SK-N-SH treated with all-trans-retinoic acid at 6 μM for 48 hours (cell line): ENCODE measurements around the gene PDE1C.
A peak's percentile ranks its signal among the peaks of the same experiment; 100 is the strongest.

ENCODE experiments used
- ATAC-seq: fragments of 200-7000 bp; cut with Tn5 transposase; 3 replicates; pipeline ENCODE4 v1.9.1; 2020; ENCODE audit warnings: mild to moderate bottlenecking, moderate library complexity
- BACH2 ChIP-seq: fragments of 250-450 bp; sonication (Bioruptor Pico); IDR thresholded peaks from 2 replicates; pipeline ENCODE4 v1.9.0; 2021; ENCODE audit warnings: mild to moderate bottlenecking, borderline replicate concordance
- CREB5 ChIP-seq: fragments of 250-450 bp; sonication (Bioruptor Pico); IDR thresholded peaks from 2 replicates; pipeline ENCODE4 v1.5.1; 2020; ENCODE audit warnings: low read depth, mild to moderate bottlenecking, moderate library complexity
- CSDC2 ChIP-seq: fragments of 250-450 bp; sonication (Bioruptor Pico); IDR thresholded peaks from 2 replicates; pipeline ENCODE4 v1.5.0; 2020; ENCODE audit warnings: mild to moderate bottlenecking, moderate library complexity
- CSRNP3 ChIP-seq: fragments of 250-450 bp; sonication (Bioruptor Pico); IDR thresholded peaks from 2 replicates; pipeline ENCODE4 v1.5.1; 2021; ENCODE audit warnings: mild to moderate bottlenecking, moderate library complexity
- ESRRG ChIP-seq: fragments of 250-450 bp; sonication (Bioruptor Pico); IDR thresholded peaks from 2 replicates; pipeline ENCODE4 v1.6.1; 2021; ENCODE audit warnings: mild to moderate bottlenecking
- GLIS3 ChIP-seq: fragments of 250-450 bp; sonication (Bioruptor Pico); IDR thresholded peaks from 2 replicates; pipeline ENCODE4 v1.5.0; 2020; ENCODE audit warnings: mild to moderate bottlenecking, moderate library complexity
- ISL1 ChIP-seq: fragments of 250-450 bp; sonication (Bioruptor Pico); IDR thresholded peaks from 2 replicates; pipeline ENCODE4 v2.1.2; 2022; ENCODE audit warnings: mild to moderate bottlenecking, moderate library complexity
- OSR1 ChIP-seq: fragments of 250-450 bp; sonication (Bioruptor Pico); IDR thresholded peaks from 2 replicates; pipeline ENCODE4 v1.8.0; 2022; ENCODE audit warnings: moderate library complexity, mild to moderate bottlenecking, inconsistent platforms
- PATZ1 ChIP-seq: fragments of 250-450 bp; sonication (Bioruptor Pico); IDR thresholded peaks from 2 replicates; pipeline ENCODE4 v1.8.0; 2020; ENCODE audit warnings: mild to moderate bottlenecking, moderate library complexity, borderline replicate concordance
- POU6F1 ChIP-seq: fragments of 250-450 bp; sonication (Bioruptor Pico); IDR thresholded peaks from 2 replicates; pipeline ENCODE4 v1.8.0; 2021; ENCODE audit warnings: low read depth, mild to moderate bottlenecking, moderate library complexity, borderline replicate concordance
- PPARA ChIP-seq: fragments of 250-450 bp; sonication (Bioruptor Pico); IDR thresholded peaks from 2 replicates; pipeline ENCODE4 v1.5.0; 2020; ENCODE audit warnings: mild to moderate bottlenecking, borderline replicate concordance
- RARB ChIP-seq: fragments of 250-450 bp; sonication (Bioruptor Pico); IDR thresholded peaks from 2 replicates; pipeline ENCODE4 v1.8.0; 2021; ENCODE audit warnings: mild to moderate bottlenecking, moderate library complexity
- SNAI2 ChIP-seq: fragments of 250-450 bp; sonication (Bioruptor Pico); IDR thresholded peaks from 2 replicates; pipeline ENCODE4 v1.5.0; 2020; ENCODE audit warnings: mild to moderate bottlenecking, moderate library complexity
- TOX ChIP-seq: fragments of 250-450 bp; sonication (Bioruptor Pico); IDR thresholded peaks from 2 replicates; pipeline ENCODE4 v1.8.0; 2021; ENCODE audit warnings: mild to moderate bottlenecking, moderate library complexity, borderline replicate concordance
- TSHZ2 ChIP-seq: fragments of 250-450 bp; sonication (Bioruptor Pico); IDR thresholded peaks from 2 replicates; pipeline ENCODE4 v1.5.0; 2020; ENCODE audit warnings: mild to moderate bottlenecking, moderate library complexity
- ZC3H10 ChIP-seq: fragments of 250-450 bp; sonication (Bioruptor Pico); IDR thresholded peaks from 2 replicates; pipeline ENCODE4 v1.5.1; 2021; ENCODE audit warnings: mild to moderate bottlenecking, moderate library complexity
- ZFP3 ChIP-seq: fragments of 250-450 bp; sonication (Bioruptor Pico); IDR thresholded peaks from 2 replicates; pipeline ENCODE4 v1.5.0; 2020; ENCODE audit warnings: mild to moderate bottlenecking, moderate library complexity
- ZFP30 ChIP-seq: fragments of 450-650 bp; formaldehyde crosslinking; IDR thresholded peaks from 2 replicates; pipeline ENCODE4 v1.5.0; 2022; ENCODE audit warnings: mild to moderate bottlenecking, moderate library complexity
- ZNF70 ChIP-seq: fragments of 450-650 bp; formaldehyde crosslinking; IDR thresholded peaks from 2 replicates; pipeline ENCODE4 v1.5.0; 2020; ENCODE audit warnings: mild to moderate bottlenecking, moderate library complexity

PDE1C gene

GRCh38 chr7:31991406-31991805, 78.8 kb downstream of the PDE1C start:
- TF ChIP-seq TSHZ2 (no peak), POU6F1 (no peak), BACH2 (CRISPR knock-in tag) (no peak), ESRRG (no peak), PATZ1 (CRISPR knock-in tag) (no peak), ISL1 (CRISPR knock-in tag) (no peak), RARB (CRISPR knock-in tag) (no peak), CSDC2 (CRISPR knock-in tag) (no peak), CREB5 (no peak), TOX (CRISPR knock-in tag) (no peak), ZNF70 (CRISPR knock-in tag) (no peak), GLIS3 (CRISPR knock-in tag) (no peak), CSRNP3 (CRISPR knock-in tag) (no peak)
- ATAC-seq: no peak

- TF ChIP-seq PPARA (no peak), OSR1 (CRISPR knock-in tag) (no peak), RARB (CRISPR knock-in tag) (no peak), CREB5 (no peak), ZC3H10 (CRISPR knock-in tag) (no peak), ZFP3 (CRISPR knock-in tag) (no peak), GLIS3 (CRISPR knock-in tag) (no peak), SNAI2 (CRISPR knock-in tag) (no peak), POU6F1 (no peak), BACH2 (CRISPR knock-in tag) (no peak), ZFP30 (CRISPR knock-in tag) (no peak), PATZ1 (CRISPR knock-in tag) (no peak), CSDC2 (CRISPR knock-in tag) (no peak), ISL1 (CRISPR knock-in tag) (no peak), CSRNP3 (CRISPR knock-in tag) (no peak), ESRRG (no peak), TOX (CRISPR knock-in tag) (no peak), ZNF70 (CRISPR knock-in tag) (no peak)
- TF ChIP-seq, all 23 proteins: peak for 0
- peak; percentile 51; the same call in 2 of the 3 replicates for ATAC-seq
These were observed 83.2 kb downstream of the PDE1C start for GRCh38 chr7:31986878-31987518.
